NCI-H82 (cell line): Measurements from ENCODE around the gene ISOC2.
A peak's percentile ranks its signal among the peaks of the same experiment; 100 is the strongest.

Experiments used
- DNase-seq: peaks from one replicate; lab custom pipeline; 2025; lab: John Stamatoyannopoulos, UW

ISOC2 gene

DNA sequence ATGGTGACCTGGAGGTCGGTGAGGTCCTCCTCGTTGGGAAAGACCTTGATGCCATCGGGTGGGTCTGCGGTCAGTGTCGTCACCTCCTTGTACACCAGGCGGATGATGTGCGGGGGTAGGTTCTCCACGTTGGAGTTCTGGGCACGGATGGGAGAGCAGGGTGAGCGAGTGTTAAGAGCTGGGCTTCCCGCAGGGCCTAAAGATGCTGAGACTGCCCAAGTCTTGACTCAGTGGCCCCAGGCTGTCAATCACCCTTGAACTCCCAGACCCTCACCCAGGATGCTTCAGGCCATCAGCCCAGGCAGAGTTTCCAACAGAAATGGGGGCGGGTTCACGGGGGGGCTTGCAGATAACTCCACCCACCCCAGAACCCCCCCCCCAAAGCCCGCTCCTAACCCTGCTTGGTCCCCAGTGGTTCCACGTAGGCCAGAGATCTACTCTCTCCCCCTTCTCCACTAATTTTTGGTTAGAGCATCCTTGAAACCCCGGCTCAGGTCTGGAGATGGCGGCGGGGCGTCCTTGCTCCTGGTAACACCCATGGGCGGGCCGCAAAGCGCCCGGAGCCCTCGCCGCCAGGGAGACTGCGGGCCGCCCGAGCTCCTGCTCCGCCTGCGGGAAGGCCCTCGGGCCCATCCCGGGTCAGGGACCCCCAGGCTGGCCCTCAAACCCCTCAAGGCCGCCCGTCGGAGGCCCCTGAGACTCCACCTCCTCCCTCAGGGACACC lies 54.5 kb downstream of the ISOC2 start:
- DNase-seq, result peak; percentile 41

DNA sequence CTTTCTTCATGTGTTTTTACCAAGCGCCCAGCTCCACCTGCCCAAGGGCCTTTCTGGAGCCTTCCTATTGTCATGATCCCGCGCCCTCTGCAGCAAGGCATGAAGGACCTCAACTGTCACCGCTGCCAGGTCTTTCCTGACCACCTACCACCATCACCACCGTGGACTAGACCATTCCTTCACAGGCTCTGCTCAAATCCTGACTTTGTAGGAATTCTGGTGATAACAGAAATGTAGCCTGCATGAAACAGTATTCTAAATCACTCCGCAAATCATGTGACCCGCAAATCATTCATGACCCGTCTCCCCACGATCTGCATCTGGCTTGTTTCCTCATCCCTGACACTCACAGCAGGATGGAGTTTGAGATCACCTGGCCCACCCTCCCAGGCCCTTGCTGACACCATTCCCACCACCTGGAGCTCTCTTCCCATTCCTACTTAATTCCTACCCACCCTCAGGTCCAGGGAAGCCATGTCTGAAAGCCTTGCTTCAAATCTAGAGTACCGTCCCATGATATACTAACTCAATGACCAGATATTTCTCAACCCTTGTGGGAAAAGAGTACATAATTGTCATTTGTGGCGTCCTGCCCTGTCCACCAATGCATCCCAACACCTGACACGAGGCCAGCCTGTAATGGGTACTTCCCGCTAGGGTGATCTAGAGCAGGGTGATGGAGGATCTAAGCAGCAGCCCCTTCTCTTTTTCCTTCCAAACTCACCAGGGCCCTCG lies 55.2 kb downstream of the ISOC2 start:
- no peak for DNase-seq

- no peak for DNase-seq
Observed at GRCh38 chr19:55405638-55406037, 55.8 kb downstream of the ISOC2 start.
